Astrocyte (in vitro differentiated cells and primary cell): ENCODE data around the gene PCNX4.

Experiments used
- CTCF ChIP-seq: IDR thresholded peaks from 2 replicates; pipeline ENCODE4 v1.5.1; 2011; ENCODE audit warnings: low read depth, mild to moderate bottlenecking, inconsistent platforms, low read length, moderate library complexity; ENCODE audit not compliant: insufficient read depth
- EZH2 ChIP-seq: IDR thresholded peaks from 2 replicates; pipeline ENCODE4 v1.6.1; 2012; ENCODE audit warnings: mild to moderate bottlenecking, low read length, inconsistent platforms; ENCODE audit not compliant: insufficient read depth

- no peak for TF ChIP-seq CTCF
- TF ChIP-seq EZH2 = no peak
These were observed 74.4 kb downstream of the PCNX4 start for GRCh38 chr14:60166142-60166541.
